Fibroblast of gingiva (primary cell): ENCODE data around the gene ARF5.

Experiments used
- DNase-seq: peaks from one replicate; pipeline ENCODE4 v3.0.0-alpha.2; 2011; ENCODE audit warnings: low read depth

Gene ARF5

DNA sequence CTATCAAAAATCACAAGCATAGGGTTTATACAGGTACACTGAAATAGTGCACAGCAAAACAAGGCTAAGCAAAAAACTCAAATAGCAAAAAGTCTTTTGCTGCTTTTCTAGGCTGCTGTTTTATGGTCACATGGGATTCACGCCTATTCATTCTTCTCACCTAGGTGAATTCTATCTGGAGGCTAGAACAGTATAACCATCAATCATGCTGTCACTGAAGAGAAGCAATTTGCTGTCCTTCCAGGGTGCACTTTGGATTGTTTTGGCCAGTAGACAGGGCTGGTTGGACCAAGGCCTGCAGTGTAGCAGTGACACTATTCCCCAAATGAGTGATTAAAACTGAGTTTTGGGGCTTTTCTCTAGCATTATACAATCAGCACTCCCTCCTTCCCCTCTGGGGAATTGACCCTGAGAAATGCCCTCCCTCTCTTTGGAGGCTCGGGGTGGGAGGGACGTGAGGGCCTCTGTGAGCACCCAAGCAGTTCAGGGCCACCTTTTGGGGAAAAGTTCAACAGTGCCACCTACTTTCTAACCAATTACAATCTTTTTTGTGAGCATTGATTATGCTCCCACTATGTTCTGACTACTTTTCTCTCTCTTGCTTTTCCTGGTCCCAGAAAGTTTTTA is 47.6 kb downstream of the ARF5 start:
- no peak for DNase-seq

DNA sequence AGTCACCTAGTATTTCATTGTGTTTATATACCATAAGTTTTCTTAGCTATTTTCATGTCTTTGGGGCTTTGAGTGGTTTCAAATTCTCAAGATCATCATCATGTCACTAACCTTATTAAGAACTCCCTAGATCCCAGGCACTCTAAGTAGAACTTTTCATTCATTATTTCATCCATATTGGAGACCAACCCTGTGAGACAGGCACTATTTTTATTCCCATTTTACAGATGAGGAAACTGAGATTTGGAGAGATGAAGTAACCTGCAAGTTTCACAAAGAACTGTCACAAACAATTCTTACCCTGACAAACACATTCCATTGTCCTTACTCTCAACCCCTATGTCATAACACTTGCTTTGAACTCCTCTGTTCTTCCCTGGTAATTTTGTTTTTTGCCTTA is 50.0 kb downstream of the ARF5 start:
- DNase-seq, result no peak
